ENCODE results near the gene ASS1.

GRCh38 chr9:130408669-130409068 lies 36.1 kb upstream of the ASS1 start:
- TF ChIP-seq EP300 (IDR thresholded peaks at IDR 0.05): no peak
- TF ChIP-seq CTCF (IDR thresholded peaks at IDR 0.05): no peak
